ENCODE data around the gene DNAJC24.
"Not testable (repeated sequence)": the region's sequence is repeated elsewhere in the genome, so short reads cannot be mapped to it uniquely, and the experiment has no call there.

The DNAJC24 gene

GRCh38 chr11:31369348-31370329, at the start of gene DNAJC24, which contains the start of gene DCDC1:
Gene DNAJC24 (plus strand): TSS chr11:31369860. CDS start chr11:31370749, 889 bp downstream.
Gene DCDC1 (minus strand): TSS chr11:31369739. CDS start chr11:31328280, 41,459 bp downstream.
- peak; percentile 88 for DNase-seq

GRCh38 chr11:31321494-31321893, 48.2 kb upstream of the DNAJC24 start:
- not testable (repeated sequence) for DNase-seq

- no peak for DNase-seq
Observed at GRCh38 chr11:31323145-31323544, 46.5 kb upstream of the DNAJC24 start.

GRCh38 chr11:31325160-31325559, 44.5 kb upstream of the DNAJC24 start:
- DNase-seq, result no peak

GRCh38 chr11:31326470-31327148, 43.1 kb upstream of the DNAJC24 start:
- no peak for DNase-seq

DNA sequence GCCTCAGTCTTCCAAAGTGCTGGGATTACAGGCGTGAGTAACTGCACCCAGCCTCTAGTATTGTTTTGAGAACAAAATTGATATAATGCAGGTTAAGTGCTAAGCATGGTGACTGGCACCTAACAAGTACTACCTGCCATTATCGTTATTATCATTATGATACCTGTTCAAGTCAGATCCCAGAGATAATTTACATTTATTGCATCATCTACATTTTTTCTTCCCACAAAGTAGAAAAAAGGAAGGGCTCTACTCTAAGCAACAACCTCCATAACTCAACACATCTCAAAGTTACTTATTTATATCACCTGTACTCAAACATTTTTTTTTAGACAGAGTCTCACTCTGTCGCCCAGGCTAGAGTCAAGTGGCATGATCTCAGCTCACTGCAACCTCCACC, 42.2 kb upstream of the DNAJC24 start:
- DNase-seq, result no peak

GRCh38 chr11:31328697-31329096, 41.0 kb upstream of the DNAJC24 start:
- no peak for DNase-seq

DNA sequence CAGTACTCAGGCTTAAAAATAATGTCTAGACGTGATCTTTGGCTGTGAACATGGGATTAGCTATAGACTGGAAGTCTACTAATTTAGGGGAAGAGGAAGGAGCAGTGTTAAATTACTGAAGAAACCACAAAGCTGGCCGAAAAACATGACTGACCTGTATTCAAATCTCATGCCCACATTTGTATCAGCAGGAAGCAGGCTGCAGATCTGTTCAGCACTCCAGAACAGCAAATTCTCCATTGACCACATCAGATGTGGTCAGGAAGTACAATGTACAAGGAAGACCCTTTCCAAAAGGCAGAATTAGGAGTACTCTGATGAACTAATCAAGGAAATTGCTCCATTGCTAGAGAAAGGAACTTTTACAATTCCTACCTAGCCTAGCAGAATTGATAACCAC, 31.9 kb upstream of the DNAJC24 start:
- no peak for DNase-seq

DNA sequence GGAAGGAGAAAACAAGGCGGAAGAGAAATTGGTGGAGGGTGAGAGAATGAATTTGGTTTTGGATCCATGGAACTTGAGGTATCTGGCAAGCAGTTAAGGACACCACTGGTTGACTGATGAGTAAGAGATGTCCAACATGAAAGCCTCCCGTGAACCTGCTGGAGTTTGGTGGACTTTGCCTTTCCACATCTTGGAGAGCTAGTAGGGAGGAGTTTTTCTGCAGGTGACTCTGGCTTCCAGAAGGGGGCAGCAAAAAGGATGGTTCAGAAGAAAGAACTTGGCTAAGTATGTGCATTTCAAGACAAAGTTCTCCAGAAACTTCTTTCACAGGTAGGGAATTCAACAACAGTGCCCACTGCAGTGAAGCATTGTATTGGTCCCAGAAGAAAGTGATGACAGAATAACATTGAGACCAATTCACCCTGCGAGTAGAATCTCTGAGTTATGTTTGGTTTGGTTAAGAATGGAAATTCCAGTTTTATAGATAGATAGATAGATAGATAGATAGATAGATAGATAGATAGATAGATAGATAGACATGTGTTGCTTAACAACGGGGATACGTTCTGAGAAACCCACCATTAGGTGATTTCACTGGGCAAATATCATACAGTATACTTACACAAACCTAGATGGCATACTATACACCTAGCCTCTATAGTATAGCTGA, 28.6 kb upstream of the DNAJC24 start:
- DNase-seq, result no peak

- no peak for DNase-seq
Observed at GRCh38 chr11:31351168-31351567, 18.5 kb upstream of the DNAJC24 start.

DNA sequence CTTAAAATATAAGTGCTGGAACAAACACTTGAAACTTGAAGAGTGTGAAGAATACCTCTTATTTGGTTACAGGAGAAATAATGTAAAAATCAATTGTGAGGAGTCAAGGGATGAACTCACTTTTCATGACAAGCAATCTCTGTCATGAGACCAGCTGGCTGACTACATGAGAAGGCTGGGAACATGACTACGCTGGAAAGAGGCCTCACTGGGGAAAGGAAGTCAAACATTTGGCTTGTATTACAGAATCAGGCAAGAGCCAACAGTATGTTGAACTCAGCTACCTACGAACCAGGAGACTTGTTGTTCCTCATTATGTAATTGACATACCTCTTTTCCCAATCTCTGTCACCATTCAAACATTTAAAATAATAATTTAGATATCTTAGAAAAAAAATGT, 14.5 kb upstream of the DNAJC24 start:
- DNase-seq, result no peak

GRCh38 chr11:31355817-31356216, 13.8 kb upstream of the DNAJC24 start:
- DNase-seq, result no peak

DNA sequence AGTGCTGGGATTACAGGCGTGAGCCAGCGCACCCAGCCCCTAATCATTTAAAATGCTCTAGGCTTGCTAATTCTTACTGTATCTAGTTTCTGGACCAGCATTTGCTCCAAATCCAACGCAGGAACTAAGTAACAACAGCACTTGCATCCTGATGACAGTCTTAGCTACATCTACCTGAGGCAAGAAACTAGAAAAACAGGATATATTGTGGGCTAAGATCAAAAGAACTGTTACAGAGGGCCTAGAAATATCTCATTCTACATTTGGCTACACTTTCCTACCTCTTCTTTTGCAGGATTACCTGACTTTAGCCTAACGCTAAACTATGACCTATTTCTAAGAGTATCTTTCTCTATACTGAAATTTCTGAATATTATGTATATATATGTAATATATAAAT, 7.9 kb upstream of the DNAJC24 start:
- DNase-seq, result no peak

GRCh38 chr11:31366795-31367194, 2.9 kb upstream of the DNAJC24 start:
- DNase-seq, result no peak

DNA sequence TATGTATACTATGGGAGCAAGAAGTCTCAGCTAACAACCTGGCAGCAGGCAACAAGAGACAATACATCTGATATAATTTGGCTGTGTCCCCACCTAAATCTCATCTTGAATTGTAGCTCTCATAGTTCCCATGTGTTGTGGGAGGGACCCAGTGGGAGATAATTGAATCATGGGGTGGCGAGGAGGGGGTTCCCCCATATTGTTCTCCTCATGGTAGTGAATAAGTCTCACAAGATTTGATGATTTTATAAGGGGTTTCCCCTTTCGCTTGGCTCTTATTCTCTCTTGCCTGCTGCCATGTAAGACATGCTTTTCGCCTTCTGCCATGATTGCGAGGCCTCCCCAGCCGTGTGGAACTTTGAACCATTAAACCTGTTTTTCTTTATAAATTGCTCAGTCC, 6.2 kb downstream of the DNAJC24 start:
- no peak for DNase-seq

- DNase-seq, result no peak
Observed at GRCh38 chr11:31383116-31383515, 13.5 kb downstream of the DNAJC24 start.

DNA sequence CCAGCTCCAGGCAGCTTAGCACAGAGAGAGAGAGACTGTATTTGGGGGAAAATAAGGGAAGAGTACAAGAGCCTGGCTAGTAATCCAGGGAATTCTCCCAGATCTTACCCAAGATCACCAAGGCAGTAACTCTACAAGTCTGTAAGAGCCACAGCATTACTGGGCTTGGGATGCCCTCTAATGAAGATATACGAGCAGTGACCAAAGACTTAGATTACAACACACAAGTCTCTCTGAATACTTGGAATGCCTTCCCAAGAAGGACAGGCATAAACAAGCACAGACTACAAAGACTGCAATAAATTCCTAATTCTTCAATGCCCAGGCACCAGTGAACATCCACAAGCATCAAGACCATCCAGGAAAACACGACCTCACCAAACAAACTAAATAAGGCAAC, 17.7 kb downstream of the DNAJC24 start:
- no peak for DNase-seq

- DNase-seq, result no peak
Observed at GRCh38 chr11:31397239-31397834, 27.7 kb downstream of the DNAJC24 start.

- DNase-seq, result no peak
Observed at GRCh38 chr11:31404614-31405013, 35.0 kb downstream of the DNAJC24 start.

DNA sequence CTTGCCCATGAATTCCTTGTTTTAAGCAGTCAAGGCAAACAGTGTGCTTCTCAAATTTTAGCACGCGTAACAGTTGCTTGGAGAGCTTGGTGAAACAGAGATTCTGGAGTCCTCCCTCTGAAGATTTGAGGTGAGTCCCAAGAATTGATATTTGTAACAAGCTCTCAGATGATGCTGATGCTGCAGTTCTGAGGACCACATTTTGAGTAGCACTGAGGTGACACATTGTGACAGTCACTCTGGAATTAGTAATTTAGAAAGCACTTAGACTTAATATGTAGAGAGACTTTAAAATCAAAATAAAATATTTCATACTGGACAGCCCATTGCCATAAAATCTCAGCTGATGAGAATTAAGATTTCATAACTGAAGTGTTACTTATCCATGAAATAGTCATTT, 38.5 kb downstream of the DNAJC24 start:
- no peak for DNase-seq

- DNase-seq, result no peak
Observed at GRCh38 chr11:31412946-31413345, 43.3 kb downstream of the DNAJC24 start.

GRCh38 chr11:31414338-31414737, 44.7 kb downstream of the DNAJC24 start:
- DNase-seq, result no peak

- DNase-seq, result no peak
Observed at GRCh38 chr11:31415435-31415834, 45.8 kb downstream of the DNAJC24 start.

Measured in activated CD4-positive, alpha-beta T cell treated with anti-CD3 and anti-CD28 coated beads for 1 hour (primary cell).